ENCODE measurements around the gene IP6K1. TPM values are rescaled to one million over a fixed set of nuclear protein-coding genes. Genes with fewer than 3 reads are reported as not detected.

The IP6K1 gene
- total RNA-seq, 2 donors from 2014 or later: 26.3 to 37.2 TPM

DNA sequence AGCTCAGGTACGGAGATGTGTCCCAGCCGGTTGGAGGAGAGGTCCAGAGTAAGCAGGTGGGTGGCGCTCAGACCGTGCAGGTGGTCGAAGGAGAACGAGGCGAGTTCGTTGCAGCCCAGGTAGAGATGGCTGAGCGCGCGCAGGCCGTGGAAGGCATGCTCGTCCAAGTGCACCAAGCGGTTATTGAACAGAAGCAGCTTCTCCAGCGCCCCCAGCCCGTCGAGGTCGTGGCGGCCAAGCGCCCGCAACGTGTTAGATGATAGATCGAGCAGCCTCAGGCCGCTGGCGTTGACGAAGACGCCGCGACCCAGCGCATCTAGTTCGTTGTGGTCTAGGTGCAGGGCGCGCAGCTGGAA is 67.5 kb downstream of the IP6K1 start:
- H3K27ac Mint-ChIP-seq: no peak overlapping the region

GRCh38 chr3:49717959-49718857 is 68.1 kb downstream of the IP6K1 start:
- Mint-ChIP-seq H3K4me3 (peak overlapping the region; percentile 81), H3K4me1 (peaks cover 8% of the 10 kb centered on the region), H3K27me3 (no peaks in the 10 kb centered on the region), H3K36me3 (ENCODE audit: low read depth) (peaks cover 35% of the 10 kb centered on the region), H3K27ac (no peak overlapping the region), H3K9me3 (no peaks in the 10 kb centered on the region)
- no peak for ATAC-seq (replicated peaks)

More for the DNA sequence above, 67.5 kb downstream of the IP6K1 start:
- H3K36me3 Mint-ChIP-seq (ENCODE audit: low read depth): peaks cover 38% of the 10 kb centered on the region
- no peak for ATAC-seq (replicated peaks)
- H3K27me3 Mint-ChIP-seq: no peaks in the 10 kb centered on the region
- no peaks in the 10 kb centered on the region for H3K9me3 Mint-ChIP-seq
- peak overlapping the region; percentile 81 for H3K4me3 Mint-ChIP-seq
- peaks cover 8% of the 10 kb centered on the region for H3K4me1 Mint-ChIP-seq

DNA sequence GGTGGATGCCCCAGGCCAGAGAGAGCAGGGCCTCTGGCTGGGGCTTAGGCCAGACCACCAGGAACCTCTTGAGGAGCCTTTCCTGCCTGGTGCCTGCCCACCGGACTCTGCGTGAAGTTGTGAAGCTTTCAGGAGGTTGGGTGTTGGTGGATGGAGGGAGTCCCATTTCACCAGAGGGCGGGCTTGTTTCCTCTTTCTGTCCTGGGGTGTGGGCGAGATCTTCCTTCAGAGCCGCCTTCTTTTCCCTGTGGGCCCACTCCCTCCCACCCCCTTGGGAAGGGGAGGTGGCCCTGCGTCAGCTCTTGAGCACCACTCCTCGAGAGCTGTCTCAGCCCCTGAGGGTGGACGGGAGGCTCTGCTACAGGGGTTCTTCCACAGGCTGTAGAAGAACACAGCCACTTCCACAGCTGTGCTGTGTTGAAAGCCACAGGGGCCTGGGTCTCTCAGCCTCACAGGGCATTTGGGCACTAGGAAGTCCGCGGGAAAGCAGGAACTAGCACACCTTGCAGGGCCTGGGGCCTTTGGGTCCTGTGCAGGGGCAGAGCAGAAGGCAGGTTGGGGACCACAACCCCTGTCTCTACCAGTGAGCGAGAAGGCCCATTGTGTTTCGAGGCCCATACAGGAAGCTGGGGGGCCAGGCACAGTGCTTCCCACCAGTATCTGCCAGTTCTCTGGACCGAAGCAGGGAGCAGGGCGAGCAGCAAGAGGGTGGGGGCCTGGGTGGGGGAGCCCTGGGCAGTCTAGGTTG is 69.0 kb downstream of the IP6K1 start:
- Mint-ChIP-seq H3K27me3 (no peaks in the 10 kb centered on the region), H3K4me1 (peaks cover 8% of the 10 kb centered on the region), H3K36me3 (ENCODE audit: low read depth) (peaks cover 26% of the 10 kb centered on the region), H3K27ac (no peak overlapping the region), H3K9me3 (no peaks in the 10 kb centered on the region), H3K4me3 (peak overlapping the region; percentile 10)
- no peak for ATAC-seq (replicated peaks)

DNA sequence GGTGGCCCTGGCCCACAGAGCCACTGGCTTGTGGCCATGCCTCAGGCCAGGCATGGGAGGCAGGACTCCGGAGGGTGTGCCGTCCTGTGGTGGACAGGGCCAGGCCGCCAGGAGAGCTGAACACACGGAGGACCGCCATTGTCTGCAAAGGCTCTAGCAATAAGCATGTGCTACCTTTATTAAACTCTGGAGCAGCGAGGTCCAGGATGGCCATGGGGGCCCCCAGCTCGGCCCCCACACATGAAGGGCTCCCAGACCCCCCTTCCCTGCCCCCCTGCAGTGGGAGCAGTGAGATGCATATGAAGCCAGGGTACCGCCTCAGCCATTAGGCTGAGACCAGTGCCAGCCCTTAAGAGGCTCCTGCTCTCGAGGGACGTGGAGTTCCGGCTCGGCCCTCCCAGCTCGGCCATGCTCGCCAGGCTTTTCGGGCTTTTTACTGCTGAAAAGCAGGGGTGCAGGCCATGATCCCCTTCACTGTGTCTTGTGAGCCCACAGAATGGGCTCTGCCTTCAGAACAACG is 69.6 kb downstream of the IP6K1 start:
- H3K27me3 Mint-ChIP-seq: no peaks in the 10 kb centered on the region
- no peaks in the 10 kb centered on the region for H3K9me3 Mint-ChIP-seq
- no peak overlapping the region for H3K4me3 Mint-ChIP-seq
- H3K27ac Mint-ChIP-seq: no peak overlapping the region
- ATAC-seq (replicated peaks): no peak
- H3K4me1 Mint-ChIP-seq: peaks cover 8% of the 10 kb centered on the region
- H3K36me3 Mint-ChIP-seq (ENCODE audit: low read depth): peaks cover 22% of the 10 kb centered on the region

DNA sequence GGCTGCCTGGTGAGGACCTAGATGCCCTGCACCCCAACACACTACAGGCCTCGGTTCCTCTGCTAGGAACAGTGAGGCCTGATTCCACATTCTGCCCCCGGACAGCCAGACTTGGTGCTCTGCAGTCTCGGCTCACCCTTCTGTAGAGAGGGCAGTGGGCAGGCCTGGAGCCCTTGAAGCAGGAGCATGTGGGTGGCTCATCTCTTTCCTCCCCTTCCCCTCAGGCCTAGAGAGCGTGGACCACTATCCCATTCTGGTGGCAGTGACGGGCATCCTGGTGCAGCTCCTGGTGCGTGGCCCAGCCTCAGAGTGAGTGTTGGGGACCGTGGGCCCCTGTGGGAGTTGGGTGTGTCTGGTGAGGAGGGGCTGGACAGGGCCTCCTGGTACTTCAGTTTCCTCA is 70.2 kb downstream of the IP6K1 start:
- ATAC-seq (replicated peaks): no peak
- Mint-ChIP-seq H3K36me3 (ENCODE audit: low read depth) (peaks cover 18% of the 10 kb centered on the region), H3K9me3 (no peaks in the 10 kb centered on the region), H3K4me3 (no peak overlapping the region), H3K27me3 (no peaks in the 10 kb centered on the region), H3K4me1 (peaks cover 8% of the 10 kb centered on the region), H3K27ac (no peak overlapping the region)

GRCh38 chr3:49715611-49716121 is 70.7 kb downstream of the IP6K1 start:
- H3K27ac Mint-ChIP-seq: no peak overlapping the region
- H3K27me3 Mint-ChIP-seq: no peaks in the 10 kb centered on the region
- H3K4me1 Mint-ChIP-seq: peaks cover 8% of the 10 kb centered on the region
- H3K36me3 Mint-ChIP-seq (ENCODE audit: low read depth): peaks cover 13% of the 10 kb centered on the region
- ATAC-seq (replicated peaks): no peak
- no peaks in the 10 kb centered on the region for H3K9me3 Mint-ChIP-seq
- H3K4me3 Mint-ChIP-seq: no peak overlapping the region

DNA sequence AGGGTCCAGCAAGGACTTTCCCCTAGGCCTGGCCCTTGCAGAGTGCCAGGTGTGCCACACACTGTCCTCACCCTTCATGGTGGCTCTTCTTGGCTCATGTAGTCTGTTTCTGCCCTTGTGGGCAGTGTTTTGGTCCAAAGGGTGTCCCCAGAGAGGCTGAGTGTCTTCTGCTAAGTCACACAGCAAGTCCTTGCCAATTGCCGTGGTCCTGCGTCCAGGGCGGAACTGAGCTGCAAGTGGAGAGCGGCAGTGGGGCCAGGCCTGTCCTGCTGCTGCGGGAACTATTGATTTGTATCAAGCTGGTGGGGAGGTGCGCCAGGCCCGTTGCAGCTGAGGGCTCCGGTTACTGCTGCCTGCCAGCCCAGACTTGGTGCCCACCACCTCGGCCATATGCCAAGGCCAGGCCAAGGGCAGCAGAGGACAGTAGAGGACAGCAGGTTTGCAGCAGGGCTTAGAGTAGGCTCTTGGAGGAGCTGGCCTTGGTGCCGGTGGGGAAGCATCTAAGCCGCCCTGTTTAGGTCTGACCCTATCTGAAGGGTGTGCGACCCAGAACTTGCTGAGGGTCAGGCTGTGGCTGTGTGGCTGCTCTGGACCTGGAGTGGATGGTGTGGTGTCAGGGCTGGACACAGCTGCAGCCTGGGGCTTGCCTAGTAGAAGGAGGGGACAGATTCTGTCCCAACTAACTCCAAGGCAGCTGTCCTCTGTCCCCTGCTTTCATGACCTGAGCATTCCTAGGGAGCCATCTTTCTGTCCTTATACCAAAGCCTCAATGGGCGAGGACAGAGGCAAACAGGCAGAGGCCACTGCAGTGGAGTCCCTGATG is 71.4 kb downstream of the IP6K1 start:
- Mint-ChIP-seq H3K9me3 (no peaks in the 10 kb centered on the region), H3K27ac (peak overlapping the region; percentile 63), H3K27me3 (no peaks in the 10 kb centered on the region), H3K36me3 (ENCODE audit: low read depth) (peaks cover 11% of the 10 kb centered on the region), H3K4me3 (no peak overlapping the region), H3K4me1 (peaks cover 8% of the 10 kb centered on the region)
- no peak for ATAC-seq (replicated peaks)

- Mint-ChIP-seq H3K27ac (no peak overlapping the region), H3K9me3 (no peaks in the 10 kb centered on the region), H3K4me1 (peaks cover 1% of the 10 kb centered on the region), H3K4me3 (no peak overlapping the region), H3K36me3 (ENCODE audit: low read depth) (peaks cover 7% of the 10 kb centered on the region), H3K27me3 (no peaks in the 10 kb centered on the region)
- no peak for ATAC-seq (replicated peaks)
Measured at GRCh38 chr3:49713336-49714105, 72.8 kb downstream of the IP6K1 start.

GRCh38 chr3:49712631-49713317 is 73.6 kb downstream of the IP6K1 start:
- Mint-ChIP-seq H3K4me1 (no peaks in the 10 kb centered on the region), H3K4me3 (no peak overlapping the region), H3K27ac (no peak overlapping the region), H3K36me3 (ENCODE audit: low read depth) (peaks cover 5% of the 10 kb centered on the region), H3K9me3 (no peaks in the 10 kb centered on the region), H3K27me3 (no peaks in the 10 kb centered on the region)
- ATAC-seq (replicated peaks): no peak

DNA sequence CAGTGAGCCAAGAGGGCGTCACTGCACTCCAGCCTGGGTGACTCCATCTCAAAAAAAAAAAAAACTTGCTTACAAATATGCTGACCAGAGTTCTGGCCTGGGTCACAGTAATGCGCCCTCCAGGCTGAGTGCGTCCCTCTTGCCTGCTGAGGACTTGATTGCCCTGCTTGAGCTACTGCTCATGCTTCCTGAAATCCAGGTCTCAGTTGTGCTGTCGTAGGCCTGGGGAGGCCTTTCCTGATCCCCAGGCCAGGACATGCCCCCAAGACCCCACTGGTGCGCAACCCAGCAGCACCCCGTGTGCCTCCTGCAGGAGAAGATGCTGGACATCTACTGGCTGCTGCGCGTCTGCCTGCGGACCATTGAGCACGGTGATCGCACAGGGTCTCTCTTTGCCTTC is 74.2 kb downstream of the IP6K1 start:
- no peaks in the 10 kb centered on the region for H3K4me1 Mint-ChIP-seq
- peaks cover 7% of the 10 kb centered on the region for H3K36me3 Mint-ChIP-seq (ENCODE audit: low read depth)
- no peaks in the 10 kb centered on the region for H3K27me3 Mint-ChIP-seq
- no peak for ATAC-seq (replicated peaks)
- H3K9me3 Mint-ChIP-seq: no peaks in the 10 kb centered on the region
- no peak overlapping the region for H3K4me3 Mint-ChIP-seq
- no peak overlapping the region for H3K27ac Mint-ChIP-seq

DNA sequence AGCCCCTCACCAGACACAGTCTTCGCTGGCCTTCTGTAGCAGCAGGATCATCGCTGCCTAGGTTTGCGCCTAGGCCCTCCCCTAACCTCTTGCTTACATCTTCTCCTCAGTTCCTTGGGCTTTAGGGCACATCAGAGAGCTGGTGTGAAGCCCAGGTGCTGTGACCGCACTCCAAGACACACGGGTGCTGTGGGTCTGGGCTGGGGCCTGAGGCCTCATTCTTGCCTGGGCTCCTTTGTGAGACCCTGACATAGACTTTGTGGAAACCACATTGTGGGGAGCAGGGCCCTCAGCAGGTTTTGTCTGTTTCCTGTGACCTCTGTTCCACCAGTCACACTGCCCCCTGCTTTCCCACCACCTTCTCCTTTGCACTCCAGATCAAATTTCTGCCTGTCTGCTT is 74.9 kb downstream of the IP6K1 start:
- H3K27me3 Mint-ChIP-seq: no peaks in the 10 kb centered on the region
- no peak overlapping the region for H3K4me3 Mint-ChIP-seq
- H3K27ac Mint-ChIP-seq: no peak overlapping the region
- no peaks in the 10 kb centered on the region for H3K4me1 Mint-ChIP-seq
- ATAC-seq (replicated peaks): no peak
- peaks cover 12% of the 10 kb centered on the region for H3K36me3 Mint-ChIP-seq (ENCODE audit: low read depth)
- H3K9me3 Mint-ChIP-seq: no peaks in the 10 kb centered on the region

DNA sequence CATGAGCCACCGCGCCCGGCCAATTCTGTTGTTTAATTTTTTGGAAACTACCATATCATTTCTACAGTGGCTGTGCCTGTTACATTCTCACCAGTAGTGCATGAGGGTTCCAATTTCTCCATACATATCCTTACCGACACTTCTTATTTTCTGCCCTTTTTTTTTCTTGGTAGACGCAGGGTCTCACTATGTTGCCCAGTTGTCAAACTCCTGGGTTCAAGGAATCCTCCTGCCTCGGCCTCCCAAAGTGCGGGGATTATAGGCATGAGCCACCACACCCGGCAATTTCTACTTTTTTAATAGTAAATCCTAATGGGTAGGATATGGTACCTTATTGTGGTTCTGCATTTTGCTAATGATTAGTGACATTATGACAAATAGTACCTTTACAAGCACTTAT is 76.5 kb downstream of the IP6K1 start:
- H3K36me3 Mint-ChIP-seq (ENCODE audit: low read depth): peaks cover 8% of the 10 kb centered on the region
- H3K4me1 Mint-ChIP-seq: no peaks in the 10 kb centered on the region
- H3K27ac Mint-ChIP-seq: no peak overlapping the region
- no peaks in the 10 kb centered on the region for H3K9me3 Mint-ChIP-seq
- H3K27me3 Mint-ChIP-seq: no peaks in the 10 kb centered on the region
- no peak for ATAC-seq (replicated peaks)
- H3K4me3 Mint-ChIP-seq: no peak overlapping the region

GRCh38 chr3:49707113-49707480 is 79.2 kb downstream of the IP6K1 start:
- H3K27ac Mint-ChIP-seq: peak overlapping the region; percentile 18
- no peak for ATAC-seq (replicated peaks)
- H3K9me3 Mint-ChIP-seq: no peaks in the 10 kb centered on the region
- no peaks in the 10 kb centered on the region for H3K4me1 Mint-ChIP-seq
- no peak overlapping the region for H3K4me3 Mint-ChIP-seq
- no peaks in the 10 kb centered on the region for H3K27me3 Mint-ChIP-seq
- H3K36me3 Mint-ChIP-seq (ENCODE audit: low read depth): peaks cover 23% of the 10 kb centered on the region
